Kidney epithelial cell (primary cell): ENCODE data around the gene TXNL4B. TPM values are rescaled to one million over a fixed set of nuclear protein-coding genes. Genes with fewer than 3 reads are reported as not detected.

Experiments
- DNase-seq: peaks from one replicate; pipeline ENCODE4 v3.0.0-alpha.2; 2010; ENCODE audit warnings: low read depth
- H3K27me3 ChIP-seq: 2 replicates; pipeline ENCODE4 v1.6.0; 2011; ENCODE audit warnings: low read length; ENCODE audit not compliant: control insufficient read depth, insufficient read depth
- H3K36me3 ChIP-seq: 2 replicates; pipeline ENCODE4 v1.5.1; 2011; ENCODE audit warnings: low read length; ENCODE audit not compliant: control insufficient read depth, insufficient read depth
- H3K4me3 ChIP-seq: 2 replicates; pipeline ENCODE4 v1.5.1; 2011; ENCODE audit warnings: low read depth, mild to moderate bottlenecking, control low read depth, low read length
- total RNA-seq: library from RNA; depleted of rRNA; stranded (reverse); fragments of >200 nt; gene quantifications from 2 replicates; pipeline ENCODE4 v1.2.3, GENCODE V29; 2015
- TF ChIP-seq, protein P1 (sequence below): IDR thresholded peaks from 2 replicates; pipeline ENCODE4 v1.5.1; 2011; ENCODE audit warnings: mild to moderate bottlenecking, moderate library complexity, low read length, control low read depth, inconsistent platforms; ENCODE audit not compliant: insufficient read depth, poor library complexity, severe bottlenecking

The TXNL4B gene
- total RNA-seq, 1 donor from 2014 or later, result 11.7 TPM

GRCh38 chr16:72042157-72042660 lies 51.2 kb downstream of the TXNL4B start:
- H3K36me3 ChIP-seq, result no peaks in the 10 kb centered on the region
- no peak for DNase-seq
- H3K27me3 ChIP-seq, result no peaks in the 10 kb centered on the region
- no peak overlapping the region for H3K4me3 ChIP-seq
- TF ChIP-seq, protein P1, sequence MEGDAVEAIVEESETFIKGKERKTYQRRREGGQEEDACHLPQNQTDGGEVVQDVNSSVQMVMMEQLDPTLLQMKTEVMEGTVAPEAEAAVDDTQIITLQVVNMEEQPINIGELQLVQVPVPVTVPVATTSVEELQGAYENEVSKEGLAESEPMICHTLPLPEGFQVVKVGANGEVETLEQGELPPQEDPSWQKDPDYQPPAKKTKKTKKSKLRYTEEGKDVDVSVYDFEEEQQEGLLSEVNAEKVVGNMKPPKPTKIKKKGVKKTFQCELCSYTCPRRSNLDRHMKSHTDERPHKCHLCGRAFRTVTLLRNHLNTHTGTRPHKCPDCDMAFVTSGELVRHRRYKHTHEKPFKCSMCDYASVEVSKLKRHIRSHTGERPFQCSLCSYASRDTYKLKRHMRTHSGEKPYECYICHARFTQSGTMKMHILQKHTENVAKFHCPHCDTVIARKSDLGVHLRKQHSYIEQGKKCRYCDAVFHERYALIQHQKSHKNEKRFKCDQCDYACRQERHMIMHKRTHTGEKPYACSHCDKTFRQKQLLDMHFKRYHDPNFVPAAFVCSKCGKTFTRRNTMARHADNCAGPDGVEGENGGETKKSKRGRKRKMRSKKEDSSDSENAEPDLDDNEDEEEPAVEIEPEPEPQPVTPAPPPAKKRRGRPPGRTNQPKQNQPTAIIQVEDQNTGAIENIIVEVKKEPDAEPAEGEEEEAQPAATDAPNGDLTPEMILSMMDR, result no peak

GRCh38 chr16:72036098-72036497 lies 57.3 kb downstream of the TXNL4B start:
- Histone ChIP-seq H3K4me3 (no peak overlapping the region), H3K36me3 (no peaks in the 10 kb centered on the region), H3K27me3 (no peaks in the 10 kb centered on the region)
- TF ChIP-seq, protein P1, result no peak
- DNase-seq, result no peak

Other genes with a start within 250 kb of the TXNL4B start
- gene ATXN1L, start 247.6 kb downstream of the TXNL4B start, total RNA-seq, result 25.7 and 25.9 TPM in 2 replicates
- 10.3 and 13.7 TPM in 2 replicates for gene ZNF821, start 209.4 kb downstream of the TXNL4B start, total RNA-seq
- 222 and 224 TPM in 2 replicates for gene IST1, start 198.1 kb downstream of the TXNL4B start, total RNA-seq
- gene PKD1L3, start 93.2 kb downstream of the TXNL4B start, total RNA-seq, result not detected in 2 replicates
- gene DHODH, start 84.9 kb downstream of the TXNL4B start, total RNA-seq, result 7.9 and 19.9 TPM in 2 replicates
- gene HP, start 39.1 kb downstream of the TXNL4B start, total RNA-seq, result not detected in 2 replicates
- not detected in 2 replicates for gene HPR, start 30.4 kb downstream of the TXNL4B start, total RNA-seq
- 35.4 and 46.0 TPM in 2 replicates for gene DHX38, start 227 bp upstream of the TXNL4B start, total RNA-seq
- 0.75 TPM in 1 of 2 replicates, not detected in the other for gene PMFBP1, start 78.5 kb upstream of the TXNL4B start, total RNA-seq